Osteoblast (primary cell): ENCODE data around the gene PCA3. TPM values are rescaled to one million over a fixed set of nuclear protein-coding genes. Genes with fewer than 3 reads are reported as not detected.

Experiments used
- DNase-seq: peaks from one replicate; pipeline ENCODE4 v3.0.0; 2011; ENCODE audit warnings: low spot score, mixed read lengths; ENCODE audit not compliant: insufficient read length; ENCODE audit errors: missing footprints
- H2AFZ ChIP-seq: 2 replicates; pipeline ENCODE4 v1.6.0; 2011; ENCODE audit warnings: mild to moderate bottlenecking, low read length
- H3K27ac ChIP-seq: 2 replicates; pipeline ENCODE4 v1.5.1; 2011; ENCODE audit warnings: mild to moderate bottlenecking, low read depth, low read length, moderate library complexity
- H3K27me3 ChIP-seq: 2 replicates; pipeline ENCODE4 v1.6.0; 2012; ENCODE audit warnings: mild to moderate bottlenecking, control low read depth, inconsistent platforms, low read length, moderate library complexity; ENCODE audit not compliant: insufficient read depth
- H3K36me3 ChIP-seq: 2 replicates; pipeline ENCODE4 v1.5.1; 2011; ENCODE audit warnings: mild to moderate bottlenecking, low read length, control low read depth, moderate library complexity; ENCODE audit not compliant: insufficient read depth
- H3K4me1 ChIP-seq: 2 replicates; pipeline ENCODE4 v1.5.1; 2011; ENCODE audit warnings: mild to moderate bottlenecking, low read length, control low read depth, moderate library complexity; ENCODE audit not compliant: insufficient read depth
- H3K4me2 ChIP-seq: 2 replicates; pipeline ENCODE4 v1.6.0; 2011; ENCODE audit warnings: mild to moderate bottlenecking, low read length; ENCODE audit not compliant: insufficient read depth
- H3K4me3 ChIP-seq: fragments of 200-600 bp; sonication (generic); 3 replicates; pipeline ENCODE4 v1.5.1; 2012; ENCODE audit warnings: mild to moderate bottlenecking, low read length, inconsistent platforms; ENCODE audit not compliant: insufficient read depth
- H3K79me2 ChIP-seq: 2 replicates; pipeline ENCODE4 v1.6.0; 2012; ENCODE audit warnings: mild to moderate bottlenecking, low read length, control low read depth, inconsistent platforms; ENCODE audit not compliant: insufficient read depth
- H3K9me3 ChIP-seq: 2 replicates; pipeline ENCODE4 v1.5.1; 2011; ENCODE audit warnings: low read depth, low read length, control low read depth
- H4K20me1 ChIP-seq: 2 replicates; pipeline ENCODE4 v1.6.0; 2012; ENCODE audit warnings: mild to moderate bottlenecking, low read length, control low read depth; ENCODE audit not compliant: insufficient read depth
- total RNA-seq: library from RNA; depleted of rRNA; stranded (reverse); fragments of >200 nt; gene quantifications from 2 replicates; pipeline ENCODE4 v1.2.3, GENCODE V29; 2012
- TF ChIP-seq, protein P1 (sequence below): IDR thresholded peaks from 2 replicates; pipeline ENCODE4 v1.5.1; 2011; ENCODE audit warnings: mild to moderate bottlenecking, low read depth, low read length, moderate library complexity; ENCODE audit errors: extremely low read depth

Gene PCA3
- total RNA-seq = under 0.01 and 0.36 TPM in 2 replicates

DNA sequence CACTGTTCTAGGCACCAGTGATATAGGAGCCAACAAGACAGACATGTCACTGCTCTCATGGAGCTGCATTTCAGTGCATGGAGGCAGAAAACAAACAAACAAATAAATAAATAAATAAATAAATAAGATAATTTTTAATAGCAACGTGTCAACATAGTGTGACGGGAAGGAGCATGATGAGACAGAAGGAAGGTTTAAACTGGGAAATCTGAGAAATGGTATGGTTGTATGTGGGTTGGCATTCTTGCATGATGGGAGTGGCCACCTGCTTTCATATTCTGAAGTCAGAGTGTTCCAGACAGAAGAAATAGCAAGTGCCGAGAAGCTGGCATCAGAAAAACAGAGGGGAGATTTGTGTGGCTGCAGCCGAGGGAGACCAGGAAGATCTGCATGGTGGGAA is at the start of gene PCA3:
PCA3 (plus strand) TSS at position 301 of the 400 bp plus-strand sequence.
- no peak within 1 kb of the TSS for H3K4me2 ChIP-seq
- DNase-seq = no peak
- no peak within 1 kb of the TSS for H2AFZ ChIP-seq
- no peaks in the 10 kb centered on the region for H4K20me1 ChIP-seq
- no peaks in the 10 kb centered on the region for H3K79me2 ChIP-seq
- no peaks in the 10 kb centered on the region for H3K27me3 ChIP-seq
- H3K27ac ChIP-seq = no peak within 1 kb of the TSS
- no peaks in the 10 kb centered on the region for H3K4me1 ChIP-seq
- no peaks in the 10 kb centered on the region for H3K36me3 ChIP-seq
- TF ChIP-seq, protein P1, sequence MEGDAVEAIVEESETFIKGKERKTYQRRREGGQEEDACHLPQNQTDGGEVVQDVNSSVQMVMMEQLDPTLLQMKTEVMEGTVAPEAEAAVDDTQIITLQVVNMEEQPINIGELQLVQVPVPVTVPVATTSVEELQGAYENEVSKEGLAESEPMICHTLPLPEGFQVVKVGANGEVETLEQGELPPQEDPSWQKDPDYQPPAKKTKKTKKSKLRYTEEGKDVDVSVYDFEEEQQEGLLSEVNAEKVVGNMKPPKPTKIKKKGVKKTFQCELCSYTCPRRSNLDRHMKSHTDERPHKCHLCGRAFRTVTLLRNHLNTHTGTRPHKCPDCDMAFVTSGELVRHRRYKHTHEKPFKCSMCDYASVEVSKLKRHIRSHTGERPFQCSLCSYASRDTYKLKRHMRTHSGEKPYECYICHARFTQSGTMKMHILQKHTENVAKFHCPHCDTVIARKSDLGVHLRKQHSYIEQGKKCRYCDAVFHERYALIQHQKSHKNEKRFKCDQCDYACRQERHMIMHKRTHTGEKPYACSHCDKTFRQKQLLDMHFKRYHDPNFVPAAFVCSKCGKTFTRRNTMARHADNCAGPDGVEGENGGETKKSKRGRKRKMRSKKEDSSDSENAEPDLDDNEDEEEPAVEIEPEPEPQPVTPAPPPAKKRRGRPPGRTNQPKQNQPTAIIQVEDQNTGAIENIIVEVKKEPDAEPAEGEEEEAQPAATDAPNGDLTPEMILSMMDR = no peak
- no peak within 1 kb of the TSS for H3K4me3 ChIP-seq
- no peaks in the 10 kb centered on the region for H3K9me3 ChIP-seq

DNA sequence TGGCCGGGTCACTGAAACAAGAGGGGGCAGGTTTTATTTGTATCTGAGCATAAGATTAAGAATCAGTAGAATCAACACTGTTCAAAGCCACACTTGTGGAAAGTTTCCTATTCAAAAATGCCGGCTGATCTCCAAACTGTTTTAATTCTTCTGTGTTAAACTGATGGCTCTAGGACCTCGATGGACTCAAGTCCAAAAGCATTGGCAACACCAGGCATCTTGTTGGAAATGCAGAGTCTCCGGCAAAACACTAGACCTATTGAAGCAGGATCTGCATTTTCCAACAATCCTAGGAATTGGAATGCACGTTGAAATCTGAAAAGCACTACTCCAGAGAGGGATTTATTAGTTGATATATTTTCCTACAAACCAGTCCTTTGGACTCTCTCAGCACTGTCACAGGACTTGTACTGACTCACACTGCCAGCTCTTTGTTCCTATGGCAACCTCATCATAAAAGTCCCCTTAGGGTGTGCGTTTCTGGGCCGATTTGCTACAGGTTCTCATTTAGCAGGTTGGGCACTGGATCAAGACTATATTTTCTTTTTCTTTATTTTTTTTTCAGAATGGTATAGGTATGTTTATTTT is 48.1 kb upstream of the PCA3 start:
- no peak for DNase-seq
- H3K4me2 ChIP-seq = no peak overlapping the region
- H2AFZ ChIP-seq = peak overlapping the region; percentile 64
- H3K27me3 ChIP-seq = no peaks in the 10 kb centered on the region
- peaks cover 17% of the 10 kb centered on the region for H3K4me1 ChIP-seq
- no peaks in the 10 kb centered on the region for H3K36me3 ChIP-seq
- H3K4me3 ChIP-seq = no peak overlapping the region
- TF ChIP-seq, protein P1 = no peak
- H3K27ac ChIP-seq = no peak overlapping the region
- H3K9me3 ChIP-seq = no peaks in the 10 kb centered on the region
- H4K20me1 ChIP-seq = no peaks in the 10 kb centered on the region
- H3K79me2 ChIP-seq = no peaks in the 10 kb centered on the region

DNA sequence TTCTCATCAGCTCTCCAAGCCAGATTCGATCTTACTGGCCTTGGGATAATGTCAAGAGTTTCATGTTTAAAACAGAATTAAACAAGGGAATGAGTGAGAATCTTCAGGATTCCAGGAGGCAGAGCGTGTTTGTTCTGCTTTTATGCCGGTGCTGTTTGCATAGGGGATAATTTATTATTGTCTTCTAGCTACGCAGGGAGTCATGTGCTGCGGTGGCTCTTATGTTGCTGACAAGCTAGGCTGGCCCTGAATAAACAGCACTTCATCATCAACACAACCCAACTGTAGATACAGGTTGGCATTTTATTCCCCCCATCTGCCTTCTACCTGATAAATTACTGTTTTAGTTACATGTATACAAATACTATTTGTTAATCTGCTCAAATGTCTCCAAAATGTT is 47.1 kb upstream of the PCA3 start:
- Histone ChIP-seq H3K4me1 (peaks cover 17% of the 10 kb centered on the region), H4K20me1 (no peaks in the 10 kb centered on the region), H3K4me2 (peak overlapping the region; percentile 5), H3K27ac (no peak overlapping the region), H3K36me3 (no peaks in the 10 kb centered on the region), H3K79me2 (no peaks in the 10 kb centered on the region), H3K27me3 (no peaks in the 10 kb centered on the region), H2AFZ (peak overlapping the region; percentile 1), H3K4me3 (no peak overlapping the region), H3K9me3 (no peaks in the 10 kb centered on the region)
- DNase-seq = no peak
- TF ChIP-seq, protein P1 = no peak

DNA sequence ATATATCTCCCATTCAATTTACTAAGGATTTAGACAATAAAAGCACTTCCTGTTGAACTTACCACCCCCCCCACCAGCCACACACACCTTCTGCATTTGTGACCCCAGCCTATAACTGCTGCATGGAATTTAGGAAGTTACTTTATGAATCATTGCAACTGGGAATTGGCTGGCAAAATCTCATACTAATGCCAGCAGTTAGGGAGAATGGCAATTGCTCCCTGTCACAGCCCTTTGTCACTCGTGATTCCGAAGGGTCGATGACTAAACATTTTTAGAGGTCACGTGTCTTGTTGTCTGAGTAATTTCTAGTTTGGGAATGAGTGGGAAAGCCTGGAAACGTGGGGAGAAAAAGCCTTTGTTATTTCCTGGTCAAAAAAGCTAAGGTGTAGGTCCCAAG is 46.6 kb upstream of the PCA3 start:
- no peaks in the 10 kb centered on the region for H3K79me2 ChIP-seq
- no peak overlapping the region for H3K4me3 ChIP-seq
- no peak overlapping the region for H3K27ac ChIP-seq
- no peaks in the 10 kb centered on the region for H3K9me3 ChIP-seq
- H3K36me3 ChIP-seq = no peaks in the 10 kb centered on the region
- peaks cover 17% of the 10 kb centered on the region for H3K4me1 ChIP-seq
- TF ChIP-seq, protein P1 = no peak
- DNase-seq = peak; percentile 85
- no peaks in the 10 kb centered on the region for H4K20me1 ChIP-seq
- H3K4me2 ChIP-seq = peak overlapping the region; percentile 5
- H2AFZ ChIP-seq = no peak overlapping the region
- no peaks in the 10 kb centered on the region for H3K27me3 ChIP-seq
